Fibroblast of the conjunctiva (primary cell): ENCODE data around the gene NAIF1.
"Not testable (repeated sequence)": the region's sequence is repeated elsewhere in the genome, so short reads cannot be mapped to it uniquely, and the experiment has no call there.

Source experiments
- DNase-seq: peaks from one replicate; pipeline ENCODE4 v3.0.0-alpha.2; 2010; ENCODE audit warnings: low read depth

The NAIF1 gene

DNA sequence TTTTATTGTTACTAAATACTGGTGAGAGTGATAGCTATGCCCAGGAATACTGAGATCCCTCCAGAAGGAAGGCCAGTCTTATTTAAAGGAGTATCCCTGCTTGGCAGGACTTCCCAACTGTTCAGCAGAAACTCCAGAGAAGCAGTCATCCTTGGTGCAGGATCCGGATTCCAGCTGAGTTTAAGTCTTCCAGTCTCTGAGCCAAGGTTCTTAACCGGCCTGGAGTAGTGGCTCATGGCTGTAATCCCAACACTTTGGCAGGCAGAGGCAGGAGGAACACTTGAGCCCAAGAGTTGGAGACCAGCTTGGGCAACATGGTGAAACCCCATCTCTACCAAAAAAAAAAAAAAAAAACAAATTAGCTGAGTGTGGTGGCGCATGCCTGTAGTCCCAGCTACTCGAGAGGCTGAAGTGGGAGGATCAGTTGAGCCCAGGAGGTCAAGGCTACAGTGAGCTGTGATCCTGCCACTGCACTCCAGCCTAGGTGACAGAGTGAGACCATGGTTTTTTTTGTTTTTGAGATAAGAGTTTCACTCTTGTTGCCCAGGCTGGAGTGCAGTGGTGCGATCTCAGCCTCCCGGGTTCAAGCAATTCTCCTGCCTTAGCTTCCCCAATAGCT lies 7.6 kb downstream of the NAIF1 start:
- DNase-seq = no peak

DNA sequence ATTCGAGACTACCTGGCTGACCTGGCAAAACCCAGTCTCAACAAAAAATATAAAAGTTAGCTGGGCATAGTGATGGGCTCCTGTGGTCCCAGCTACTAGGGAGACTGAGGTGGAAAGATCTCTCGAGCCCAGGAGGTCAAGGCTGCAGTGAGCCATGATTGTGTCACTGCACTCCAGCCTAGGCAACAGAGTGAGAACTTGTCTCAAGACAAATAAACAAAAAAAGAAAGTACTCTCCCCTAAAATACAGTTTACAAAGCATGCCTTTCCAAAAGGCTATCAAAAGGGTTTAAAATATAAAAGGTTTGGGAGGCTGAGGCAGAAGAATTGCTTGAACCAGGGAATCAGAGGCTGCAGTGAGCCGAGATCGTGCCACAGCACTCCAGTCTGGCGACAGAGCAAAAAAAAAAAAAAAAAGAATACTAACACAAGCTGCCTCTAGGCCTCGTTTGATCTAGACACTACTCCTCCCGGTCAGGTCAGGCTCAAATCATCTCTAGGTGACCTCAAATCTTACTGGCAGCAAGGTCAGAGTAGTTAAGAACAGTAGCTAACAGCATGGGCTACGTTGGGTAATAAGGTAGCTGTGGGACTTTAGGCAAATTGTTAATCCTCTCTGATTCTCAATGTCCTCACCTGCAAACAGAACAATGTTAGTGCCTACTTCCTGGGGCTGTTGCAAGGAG lies 9.3 kb downstream of the NAIF1 start:
- no peak for DNase-seq

DNA sequence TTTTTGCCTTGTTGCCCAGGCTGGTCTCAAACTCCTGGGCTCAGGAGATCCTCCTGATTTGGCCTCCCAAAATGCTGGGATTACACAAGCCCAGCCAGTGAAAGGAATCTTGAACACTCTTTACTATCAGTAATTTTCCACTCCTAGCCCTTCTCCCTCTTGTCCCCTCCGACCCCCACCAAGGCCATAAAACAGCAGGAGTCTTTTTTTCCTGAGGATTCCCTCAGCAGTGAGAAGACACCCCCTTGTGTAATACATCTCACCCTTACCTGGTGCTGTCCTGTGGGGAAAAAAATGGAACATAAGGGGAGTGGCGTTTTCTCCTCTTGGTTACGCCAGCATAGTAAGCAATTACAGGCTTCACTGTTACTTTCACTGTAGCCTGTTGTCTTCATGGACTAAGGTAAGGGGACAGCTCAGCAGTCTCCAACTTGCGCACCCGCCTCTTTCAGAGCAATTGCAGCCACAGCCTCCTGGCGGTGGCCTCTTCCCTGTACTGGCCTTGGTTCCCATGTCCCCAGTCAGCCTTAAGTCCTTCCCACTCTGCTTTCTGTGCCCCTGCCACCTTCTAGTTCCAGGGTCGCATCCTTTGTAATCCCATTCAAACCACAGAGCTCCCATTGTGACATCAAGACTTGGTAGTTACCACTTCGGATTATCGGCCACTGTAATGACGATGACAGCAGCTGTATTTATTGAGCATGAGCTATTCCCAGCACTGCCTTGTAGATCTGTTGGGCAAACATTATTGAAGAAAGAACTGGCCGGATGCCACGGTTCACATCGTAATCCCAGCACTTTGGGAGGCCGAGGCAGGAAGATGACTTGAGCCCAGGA lies 10.0 kb downstream of the NAIF1 start:
- no peak for DNase-seq

DNA sequence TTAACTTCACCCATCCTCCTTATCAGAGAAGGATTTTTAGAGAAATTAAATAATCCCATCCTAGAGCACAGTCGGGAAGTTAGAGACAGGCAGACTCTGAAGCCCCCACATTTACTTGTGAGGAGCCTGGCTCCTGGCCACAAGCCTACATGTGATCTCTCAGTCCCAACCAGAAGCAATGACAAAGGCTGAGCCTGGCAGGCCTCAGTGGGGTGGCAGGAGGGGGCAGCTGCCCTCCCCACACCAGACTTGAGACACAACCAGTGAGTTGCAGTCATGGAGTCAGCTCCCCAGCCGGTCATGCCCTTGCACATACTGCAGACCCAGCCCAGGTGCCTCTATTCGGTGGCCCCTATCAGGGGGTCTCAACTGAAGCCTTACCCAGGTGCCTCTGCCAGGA lies 11.0 kb downstream of the NAIF1 start:
- no peak for DNase-seq

DNA sequence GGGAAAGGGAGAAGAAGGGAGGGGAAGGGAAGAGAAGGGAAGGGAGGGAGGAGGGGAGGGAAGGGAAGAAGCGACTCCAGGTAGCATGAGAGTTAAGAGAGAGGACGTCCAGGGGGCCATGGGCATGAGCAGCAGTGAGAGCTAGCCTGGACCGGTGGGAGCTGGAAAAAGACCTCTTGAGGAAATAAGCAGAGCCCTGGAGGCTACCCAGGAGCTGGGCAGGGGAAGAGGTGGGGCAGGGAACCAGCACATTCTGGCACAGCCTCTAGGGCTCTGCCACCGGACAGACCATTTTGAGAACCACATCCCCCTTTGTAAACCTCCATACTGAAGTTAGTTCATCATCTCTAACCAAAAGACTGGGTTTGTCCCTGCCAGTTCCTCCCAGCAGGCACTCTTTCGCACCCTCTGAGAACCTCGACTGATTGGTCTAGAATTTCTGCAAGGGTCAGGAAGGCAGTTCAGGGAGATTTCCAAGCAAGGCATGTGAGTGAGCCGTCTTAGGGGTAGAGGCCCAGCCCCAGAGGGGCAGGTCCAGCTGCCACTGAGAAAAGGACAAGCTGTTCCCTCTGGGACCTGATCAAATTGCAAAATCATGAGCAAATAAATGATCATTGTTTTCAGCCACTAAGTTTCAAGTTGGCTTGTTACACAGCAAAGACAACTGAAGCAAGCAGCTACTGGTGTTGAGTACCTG lies 11.6 kb downstream of the NAIF1 start:
- no peak for DNase-seq

DNA sequence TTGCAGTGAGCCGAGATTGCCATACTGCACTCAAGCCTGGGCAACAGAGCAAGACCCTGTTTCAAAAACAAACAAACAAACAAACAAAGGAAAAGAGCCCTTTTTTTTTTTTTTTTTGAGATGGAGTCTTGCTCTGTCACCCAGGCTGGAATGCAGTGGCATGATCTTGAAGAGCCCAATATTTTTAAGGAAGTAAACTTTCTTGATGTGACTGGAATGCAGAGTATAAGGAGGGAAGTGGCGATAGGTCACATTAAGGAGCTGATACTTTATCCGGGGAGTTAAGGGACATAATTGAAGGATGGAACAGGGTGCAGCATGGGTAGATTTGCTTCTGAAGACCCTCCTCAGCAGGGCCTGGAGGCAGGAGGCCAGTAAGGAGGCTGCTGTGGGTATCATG lies 13.0 kb downstream of the NAIF1 start:
- DNase-seq = no peak

DNA sequence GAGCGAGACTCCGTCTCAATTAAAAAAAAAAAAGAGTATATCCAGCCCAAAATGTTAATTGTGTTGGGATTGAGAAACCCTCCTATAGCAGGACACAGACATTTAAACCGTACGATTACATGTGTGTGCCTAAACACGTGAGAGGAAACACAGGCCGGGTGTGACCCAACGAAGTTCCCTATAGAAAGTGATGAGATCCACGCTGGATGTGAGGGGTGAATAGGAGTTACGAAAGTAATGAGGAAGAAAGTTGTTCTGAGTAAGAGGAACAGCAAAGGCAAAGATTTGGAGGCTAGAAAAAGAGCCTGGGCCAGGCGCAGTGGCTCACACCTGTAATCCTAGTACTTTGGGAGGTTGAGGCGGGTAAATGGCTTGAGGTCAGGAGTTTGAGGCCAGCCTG lies 13.6 kb downstream of the NAIF1 start:
- no peak for DNase-seq

DNA sequence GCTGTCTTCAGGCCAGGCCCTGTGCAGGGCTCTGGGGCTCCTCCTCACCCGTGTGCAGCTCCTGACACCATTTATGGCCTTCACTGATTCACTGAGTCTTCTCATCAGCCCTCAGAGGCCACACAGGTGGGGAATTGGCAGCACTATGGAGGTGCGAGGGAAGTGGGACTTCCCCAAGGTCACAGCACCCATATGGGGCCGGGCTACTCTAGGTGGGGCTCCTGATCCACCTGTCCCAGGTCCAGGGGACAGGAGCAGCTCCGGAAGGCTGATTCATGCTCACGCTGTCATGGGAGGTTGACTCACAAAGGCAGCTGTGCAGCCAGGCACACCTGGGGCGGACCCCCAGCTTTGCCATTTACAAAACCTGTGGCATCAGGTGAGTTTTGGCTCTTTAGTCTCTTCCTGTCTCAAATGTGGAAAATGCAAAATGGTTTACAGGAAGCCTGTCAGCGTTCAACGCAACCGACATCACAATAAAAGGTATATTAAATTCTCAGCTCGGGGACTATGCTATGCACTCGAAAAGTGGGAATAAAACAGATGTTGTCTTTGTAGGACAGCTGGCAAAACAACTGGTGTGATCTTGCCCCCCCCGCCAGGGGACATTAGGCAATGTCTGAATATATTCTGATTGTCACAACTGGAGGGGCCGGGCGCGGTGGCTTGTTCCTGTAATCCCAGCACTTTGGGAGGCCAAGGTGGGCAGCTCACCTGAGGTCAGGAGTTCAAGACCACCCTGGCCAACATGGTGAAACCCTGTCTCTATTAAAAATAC lies 15.0 kb downstream of the NAIF1 start:
- DNase-seq = no peak

DNA sequence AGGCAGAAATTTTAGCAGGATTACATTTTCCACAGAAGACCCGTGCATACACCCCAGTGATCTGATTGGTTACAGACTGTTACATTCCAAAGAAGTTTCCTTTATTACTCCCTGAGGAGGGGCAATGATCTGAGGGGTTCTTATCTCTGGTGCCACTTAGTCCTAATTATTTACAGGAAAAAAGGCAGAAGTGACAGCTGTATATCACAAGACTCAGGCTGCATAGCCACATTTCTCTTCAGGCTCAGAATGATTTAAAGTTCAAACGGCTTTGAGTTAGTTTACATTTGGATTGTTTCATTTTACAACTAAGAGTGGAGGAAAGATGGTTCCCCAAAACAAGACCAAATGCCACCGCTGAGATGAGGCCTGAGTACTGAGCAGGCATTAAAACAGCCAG lies 17.3 kb downstream of the NAIF1 start:
- no peak for DNase-seq

DNA sequence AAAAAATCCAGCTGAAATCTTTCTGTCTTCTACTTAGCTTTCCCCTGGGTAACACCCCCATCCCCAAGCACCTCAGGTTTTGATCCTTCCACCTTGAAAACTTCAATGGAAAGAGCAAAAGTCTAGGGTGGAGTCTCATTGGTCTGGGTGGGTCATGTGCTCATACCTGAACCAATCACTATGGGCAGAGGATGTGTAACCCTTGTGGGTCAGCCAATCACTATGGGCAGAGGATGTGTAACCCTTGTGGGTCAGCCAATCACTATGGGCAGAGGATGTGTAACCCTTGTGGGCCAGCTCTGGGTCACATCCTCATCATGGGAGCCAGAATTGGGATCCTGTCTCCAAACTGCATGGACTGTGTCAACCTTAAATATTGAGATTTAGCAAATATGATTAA lies 18.5 kb downstream of the NAIF1 start:
- no peak for DNase-seq

DNA sequence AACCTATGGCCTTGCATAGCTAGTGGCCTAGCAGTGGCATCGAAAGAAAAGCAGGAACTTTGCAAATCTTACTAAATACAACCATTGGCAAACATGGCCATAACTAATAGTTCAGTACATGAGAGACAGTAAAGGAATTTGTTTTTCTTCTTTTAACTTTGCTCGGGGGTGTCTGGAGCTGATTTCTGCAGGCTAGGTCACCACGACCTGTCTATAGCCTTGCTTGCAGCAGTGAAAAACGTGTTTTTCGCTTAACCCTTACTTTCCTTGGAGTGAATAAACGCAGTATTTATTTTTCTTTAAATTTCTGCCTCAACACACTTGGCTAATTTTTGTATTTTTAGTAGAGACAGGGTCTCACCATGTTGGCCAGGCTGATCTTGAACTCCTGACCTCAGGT lies 19.9 kb downstream of the NAIF1 start:
- DNase-seq = no peak

DNA sequence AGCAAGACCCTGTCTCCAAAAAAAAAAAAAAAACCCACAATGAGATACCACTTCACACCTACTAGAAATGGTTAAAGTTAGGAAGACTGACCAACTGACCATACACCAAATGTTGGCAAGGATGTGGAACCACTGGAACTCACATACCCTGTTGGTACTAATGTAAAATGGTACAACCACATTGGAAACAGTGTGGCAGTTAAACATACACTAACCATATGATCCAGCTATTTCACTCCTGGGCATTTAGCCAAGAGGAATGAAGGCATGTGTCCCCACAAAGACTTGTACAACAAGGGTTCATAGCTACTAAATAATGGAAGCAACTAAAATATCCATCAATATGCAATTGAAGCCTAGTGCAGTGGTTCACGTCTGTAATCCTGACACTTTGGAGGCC lies 21.3 kb downstream of the NAIF1 start:
- no peak for DNase-seq

DNA sequence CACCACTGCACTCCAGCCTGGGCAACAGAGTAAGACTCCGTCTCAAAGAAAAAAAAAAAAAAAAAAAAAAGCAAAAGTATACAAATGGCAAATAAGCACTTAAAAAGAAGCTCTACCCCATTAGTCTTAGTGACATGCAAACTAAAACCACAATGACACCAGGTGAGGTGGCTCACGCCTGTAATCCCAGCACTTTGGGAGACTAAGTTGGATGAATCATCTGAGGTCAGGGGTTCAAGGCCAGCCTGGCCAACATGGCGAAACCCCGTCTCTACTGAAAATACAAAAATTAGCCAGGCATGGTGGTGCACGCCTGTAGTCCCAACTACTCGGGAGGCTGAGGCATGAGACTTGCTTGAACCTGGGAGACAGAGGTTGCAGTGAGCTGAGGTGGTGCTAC lies 21.7 kb downstream of the NAIF1 start:
- DNase-seq = not testable (repeated sequence)

DNA sequence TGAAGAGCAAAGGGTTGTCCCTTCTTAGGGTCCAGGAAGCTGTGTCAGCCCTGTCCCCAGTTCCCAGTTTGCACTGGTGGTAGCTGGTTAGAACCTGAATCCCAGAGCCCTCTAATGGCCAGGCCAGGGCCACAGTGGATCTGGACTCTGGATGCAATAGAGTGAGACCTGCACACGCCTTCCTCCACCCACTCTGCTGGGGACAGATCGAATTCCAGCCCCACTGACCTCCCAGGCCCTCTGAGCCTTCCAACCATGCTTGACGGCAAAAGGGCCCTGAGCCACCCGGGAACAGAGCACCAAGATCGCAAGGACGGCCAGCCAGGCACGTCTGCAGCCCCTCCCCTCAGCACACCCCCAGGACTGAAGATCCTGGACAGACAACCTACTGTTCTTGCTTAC lies 23.7 kb downstream of the NAIF1 start:
- DNase-seq = no peak

DNA sequence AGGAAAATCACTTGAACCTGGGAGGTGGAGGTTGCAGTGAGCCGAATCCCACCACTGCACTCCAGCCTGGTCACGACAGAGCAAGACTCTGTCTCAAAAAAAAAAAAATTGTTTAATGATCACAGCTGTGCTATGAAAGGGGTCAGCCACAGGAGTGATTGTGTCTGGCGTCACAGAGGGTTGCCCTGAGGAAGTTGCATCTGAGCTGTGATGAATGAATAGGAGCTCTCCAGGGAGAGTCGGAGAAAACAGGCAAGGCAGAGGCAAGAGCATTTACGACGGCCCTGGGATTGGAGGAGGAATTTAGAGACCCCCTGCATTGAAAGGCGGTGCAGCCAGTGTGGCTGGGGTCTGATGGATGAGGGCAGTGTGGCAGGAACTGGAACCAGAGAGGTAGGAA lies 25.1 kb downstream of the NAIF1 start:
- no peak for DNase-seq

DNA sequence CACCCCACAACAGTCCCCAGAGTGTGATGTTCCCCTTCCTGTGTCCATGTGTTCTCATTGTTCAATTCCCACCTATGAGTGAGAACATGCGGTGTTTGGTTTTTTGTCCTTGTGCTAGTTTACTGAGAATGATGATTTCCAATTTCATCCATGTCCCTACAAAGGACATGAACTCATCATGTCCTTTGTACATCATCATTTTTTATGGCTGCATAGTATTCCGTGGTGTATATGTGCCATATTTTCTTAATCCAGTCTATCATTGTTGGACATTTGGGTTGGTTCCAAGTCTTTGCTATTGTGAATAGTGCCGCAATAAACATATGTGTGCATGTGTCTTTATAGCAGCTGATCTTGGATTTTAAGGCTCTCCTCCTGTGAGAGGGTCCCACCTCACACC lies 26.3 kb downstream of the NAIF1 start:
- DNase-seq = not testable (repeated sequence)

DNA sequence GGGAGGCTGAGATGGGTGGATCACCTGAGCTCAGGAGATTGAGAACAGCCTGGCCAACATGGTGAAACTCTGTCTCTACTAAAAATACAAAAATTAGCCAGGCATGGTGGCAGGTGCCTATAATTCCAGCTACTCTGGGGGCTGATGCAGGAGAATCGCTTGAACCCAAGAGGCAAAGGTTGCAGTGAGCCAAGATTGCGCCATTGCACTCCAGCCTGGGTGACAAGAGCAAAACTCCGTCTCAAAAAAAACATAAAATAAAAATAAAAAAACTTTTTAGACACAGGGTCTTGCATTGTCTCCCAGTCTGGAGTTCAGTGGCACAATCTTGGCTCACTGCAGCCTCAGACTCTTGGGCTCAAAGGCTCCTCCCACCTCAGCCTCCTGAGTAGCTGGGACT lies 30.6 kb downstream of the NAIF1 start:
- not testable (repeated sequence) for DNase-seq

DNA sequence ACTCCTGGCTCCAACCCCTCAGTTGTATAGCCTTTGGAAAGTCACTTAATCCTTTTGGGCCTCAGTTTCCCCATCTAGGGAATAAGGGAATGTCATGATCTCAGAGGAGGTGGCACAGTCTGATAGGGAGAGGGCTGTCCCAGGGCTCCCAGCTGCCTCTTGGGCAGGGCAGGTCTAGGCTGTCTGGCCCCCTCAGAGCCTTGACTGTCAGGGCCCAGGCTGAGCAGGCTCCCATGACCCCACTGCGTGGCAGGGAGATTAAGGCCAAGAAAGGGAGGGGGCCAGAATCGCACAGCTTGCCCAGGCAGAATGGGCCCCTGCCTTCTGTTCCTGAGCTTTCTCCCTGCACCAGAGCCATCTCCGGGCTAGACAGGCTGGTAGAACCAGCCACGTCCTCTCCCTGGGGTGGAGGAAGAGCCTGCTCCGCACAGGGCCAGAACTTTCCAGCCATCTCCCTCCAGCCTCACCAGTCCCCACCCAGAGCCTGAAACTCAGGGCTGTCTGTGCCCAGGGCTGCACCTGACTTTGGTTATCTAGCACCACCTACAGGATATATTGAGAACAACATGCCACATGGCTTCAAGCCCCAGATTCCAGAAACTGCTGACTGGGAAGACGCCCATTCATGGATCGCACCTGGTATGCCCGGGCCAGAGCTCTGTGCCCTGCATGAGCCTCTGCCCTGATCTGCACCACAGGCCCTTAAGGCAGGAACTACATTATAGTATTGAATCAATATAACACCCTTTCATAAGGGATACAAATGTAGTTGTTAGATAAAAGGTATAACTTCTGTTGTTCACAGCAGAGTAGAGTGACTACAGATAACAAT lies 32.1 kb downstream of the NAIF1 start:
- DNase-seq = peak; percentile 81

DNA sequence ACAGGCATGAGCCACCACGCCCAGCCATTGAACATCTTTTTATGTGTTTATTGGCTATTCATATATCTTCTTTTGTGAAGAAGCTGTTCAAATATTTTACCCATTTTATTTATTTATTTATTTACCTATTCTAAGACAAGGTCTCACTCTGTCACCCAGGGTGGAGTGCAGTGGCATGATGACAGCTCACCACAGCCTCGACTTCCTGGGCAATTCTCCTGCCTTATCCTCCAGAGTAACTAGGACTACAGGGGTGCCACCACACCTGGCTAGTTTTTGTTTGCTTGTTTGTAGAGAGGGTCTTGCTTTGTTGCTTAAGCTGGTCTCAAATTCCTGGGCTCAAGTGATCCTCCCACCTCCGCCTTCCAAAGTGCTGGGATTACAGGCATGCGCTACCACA lies 33.5 kb downstream of the NAIF1 start:
- DNase-seq = no peak

DNA sequence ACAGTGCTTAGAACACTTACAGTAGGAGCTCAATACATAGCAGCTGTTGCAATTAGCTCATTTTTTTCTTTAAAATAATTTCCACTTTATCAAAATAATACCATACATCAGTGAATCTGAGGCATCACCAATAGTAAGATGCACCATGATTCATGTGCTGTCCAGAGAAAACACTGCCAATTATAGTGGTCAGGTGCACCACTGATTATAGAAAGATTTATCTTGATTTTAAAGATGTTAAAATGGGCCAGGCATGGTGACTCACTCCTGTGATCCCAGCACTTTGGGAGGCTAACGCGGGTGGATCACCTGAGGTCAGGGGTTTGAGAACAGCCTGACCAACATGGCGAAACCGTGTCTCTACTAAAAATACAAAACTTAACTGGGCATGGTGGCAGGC lies 39.4 kb downstream of the NAIF1 start:
- no peak for DNase-seq
